ENCODE measurements around the gene MAPT. TPM values are rescaled to one million over a fixed set of nuclear protein-coding genes. Genes with fewer than 3 reads are reported as not detected.

Gene MAPT
- total and polyA plus RNA-seq, 3 donors from 2014 or later = 5.0 to 100 (median 6.1) TPM

- intact Hi-C loops (cut with DNase I; ENCODE audit: low total_unique reads) = no loop called here
- Histone ChIP-seq H3K4me3 (no peak overlapping the region), H3K27me3 (no peaks in the 10 kb centered on the region), H3K4me1 (no peaks in the 10 kb centered on the region), H3K9me3 (no peaks in the 10 kb centered on the region), H3K36me3 (ENCODE audit: low read depth, missing control alignments) (no peaks in the 10 kb centered on the region), H3K27ac (no peak overlapping the region)
- DNase-seq = no peak
- WGBS, 2 donors = 83 to 84% methylated on average over 2 to 5 of the region's 7 CpGs
- TF ChIP-seq CTCF (IDR thresholded peaks at IDR 0.05) (no peak), POLR2A (IDR thresholded peaks at IDR 0.05) (no peak)
Observed at GRCh38 chr17:45849536-45849990, 44.8 kb upstream of the MAPT start.

GRCh38 chr17:45850011-45850410 lies 44.3 kb upstream of the MAPT start:
- H3K4me3 ChIP-seq = no peak overlapping the region
- TF ChIP-seq POLR2A (IDR thresholded peaks at IDR 0.05) (no peak), CTCF (IDR thresholded peaks at IDR 0.05) (no peak)
- H3K36me3 ChIP-seq (ENCODE audit: low read depth, missing control alignments) = no peaks in the 10 kb centered on the region
- H3K9me3 ChIP-seq = no peaks in the 10 kb centered on the region
- DNase-seq = no peak
- intact Hi-C loops (cut with DNase I; ENCODE audit: low total_unique reads) = no loop called here
- 86 to 88% methylated on average over 4 of the region's 4 CpGs for WGBS, 2 donors
- no peaks in the 10 kb centered on the region for H3K4me1 ChIP-seq
- H3K27me3 ChIP-seq = no peaks in the 10 kb centered on the region
- H3K27ac ChIP-seq = no peak overlapping the region

GRCh38 chr17:45850468-45850867 lies 43.9 kb upstream of the MAPT start:
- WGBS, 2 donors = 83 to 86% methylated on average over 5 of the region's 5 CpGs
- H3K4me1 ChIP-seq = no peaks in the 10 kb centered on the region
- DNase-seq = no peak
- H3K9me3 ChIP-seq = no peaks in the 10 kb centered on the region
- no peak overlapping the region for H3K4me3 ChIP-seq
- no peak for TF ChIP-seq CTCF (IDR thresholded peaks at IDR 0.05)
- TF ChIP-seq POLR2A (IDR thresholded peaks at IDR 0.05) = no peak
- intact Hi-C loops (cut with DNase I; ENCODE audit: low total_unique reads) = no loop called here
- no peaks in the 10 kb centered on the region for H3K36me3 ChIP-seq (ENCODE audit: low read depth, missing control alignments)
- H3K27me3 ChIP-seq = no peaks in the 10 kb centered on the region
- H3K27ac ChIP-seq = no peak overlapping the region

- H3K4me3 ChIP-seq = no peak overlapping the region
- intact Hi-C loops (cut with DNase I; ENCODE audit: low total_unique reads) = no loop called here
- H3K4me1 ChIP-seq = no peaks in the 10 kb centered on the region
- no peaks in the 10 kb centered on the region for H3K36me3 ChIP-seq (ENCODE audit: low read depth, missing control alignments)
- TF ChIP-seq POLR2A (IDR thresholded peaks at IDR 0.05) (no peak), CTCF (IDR thresholded peaks at IDR 0.05) (no peak)
- H3K27me3 ChIP-seq = no peaks in the 10 kb centered on the region
- no peaks in the 10 kb centered on the region for H3K9me3 ChIP-seq
- no peak for DNase-seq
- WGBS, 2 donors = 88 to 90% methylated on average over 5 to 6 of the region's 6 CpGs
- no peak overlapping the region for H3K27ac ChIP-seq
Observed at GRCh38 chr17:45851022-45851421, 43.3 kb upstream of the MAPT start.

GRCh38 chr17:45851464-45851863 lies 42.9 kb upstream of the MAPT start:
- Histone ChIP-seq H3K4me1 (no peaks in the 10 kb centered on the region), H3K27me3 (no peaks in the 10 kb centered on the region), H3K36me3 (ENCODE audit: low read depth, missing control alignments) (no peaks in the 10 kb centered on the region), H3K9me3 (no peaks in the 10 kb centered on the region), H3K27ac (no peak overlapping the region), H3K4me3 (no peak overlapping the region)
- intact Hi-C loops (cut with DNase I; ENCODE audit: low total_unique reads) = no loop called here
- TF ChIP-seq POLR2A (IDR thresholded peaks at IDR 0.05) (no peak), CTCF (IDR thresholded peaks at IDR 0.05) (no peak)
- WGBS, 2 donors = 60 to 63% methylated on average over 2 to 8 of the region's 8 CpGs
- DNase-seq = no peak

All from testis (tissue), 3 donors.